ENCODE measurements around the gene MRTFB. TPM values are rescaled to one million over a fixed set of nuclear protein-coding genes. Genes with fewer than 3 reads are reported as not detected.

Gene MRTFB
- total RNA-seq, 1 experiment from 2014 or later = 30.0 TPM

DNA sequence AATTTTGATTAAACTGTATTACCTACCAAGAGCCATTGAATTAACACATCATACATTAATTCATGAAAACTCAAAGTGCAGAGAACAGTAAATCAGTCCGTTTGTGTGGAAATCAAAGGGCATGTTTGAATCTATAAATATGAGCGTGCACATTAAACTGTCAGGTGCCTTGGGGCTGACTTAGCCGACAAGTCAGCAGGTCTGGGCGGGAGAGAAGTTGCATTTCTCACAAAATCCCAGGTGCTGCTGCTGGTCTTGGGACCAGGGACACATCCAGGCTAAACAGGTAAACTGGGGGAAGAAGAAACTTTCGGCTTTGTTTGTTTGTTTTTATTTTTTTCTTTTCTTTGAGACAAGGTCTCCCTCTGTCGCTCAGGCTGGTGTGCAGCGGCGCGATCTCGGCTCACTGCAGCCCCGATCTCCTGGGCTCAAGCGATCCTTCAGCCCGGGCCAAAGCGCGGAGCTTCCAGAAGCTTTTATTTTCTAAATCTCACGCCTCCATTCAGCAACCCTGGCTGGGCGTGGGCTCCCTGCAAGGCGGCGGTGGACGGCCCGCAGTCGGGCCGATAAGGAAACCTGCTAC lies 213.9 kb downstream of the MRTFB start:
- ChIA-PET CTCF (interaction anchor here (0.5 to 2.5 kb wide), 12 partner anchors 10 to 368 kb away, joined by 3 to 12 read pairs (median 4); partner anchors contain the start of gene ERCC4), POLR2A (interaction anchor here (0.7 to 1.7 kb wide), 9 partner anchors 16 to 365 kb away, joined by 3 to 11 read pairs (median 5); partner anchors contain the start of gene ERCC4)
- Mint-ChIP-seq H3K4me3 (ENCODE audit: unreplicated experiment) (peak overlapping the region; percentile 82), H3K27me3 (ENCODE audit: insufficient read depth, unreplicated experiment) (no peaks in the 10 kb centered on the region), H3K27ac (ENCODE audit: low read depth, unreplicated experiment) (peak overlapping the region; percentile 23), H3K4me1 (ENCODE audit: insufficient read depth, unreplicated experiment) (peaks cover 5% of the 10 kb centered on the region), H3K36me3 (ENCODE audit: insufficient read depth, unreplicated experiment) (peaks cover 15% of the 10 kb centered on the region), H3K9me3 (ENCODE audit: unreplicated experiment) (peaks cover 8% of the 10 kb centered on the region)
- intact Hi-C loops (cut with micrococcal nuclease) = loop anchor here (1.0 to 5.0 kb wide), 3 partner anchors 36 to 362 kb away; no protein-coding TSS in a partner anchor
- BruUV-seq (replicated peaks) = no TSS peak
- peak; percentile 76 for DNase-seq (ENCODE audit: unreplicated experiment)
- TF ChIP-seq, protein P1, sequence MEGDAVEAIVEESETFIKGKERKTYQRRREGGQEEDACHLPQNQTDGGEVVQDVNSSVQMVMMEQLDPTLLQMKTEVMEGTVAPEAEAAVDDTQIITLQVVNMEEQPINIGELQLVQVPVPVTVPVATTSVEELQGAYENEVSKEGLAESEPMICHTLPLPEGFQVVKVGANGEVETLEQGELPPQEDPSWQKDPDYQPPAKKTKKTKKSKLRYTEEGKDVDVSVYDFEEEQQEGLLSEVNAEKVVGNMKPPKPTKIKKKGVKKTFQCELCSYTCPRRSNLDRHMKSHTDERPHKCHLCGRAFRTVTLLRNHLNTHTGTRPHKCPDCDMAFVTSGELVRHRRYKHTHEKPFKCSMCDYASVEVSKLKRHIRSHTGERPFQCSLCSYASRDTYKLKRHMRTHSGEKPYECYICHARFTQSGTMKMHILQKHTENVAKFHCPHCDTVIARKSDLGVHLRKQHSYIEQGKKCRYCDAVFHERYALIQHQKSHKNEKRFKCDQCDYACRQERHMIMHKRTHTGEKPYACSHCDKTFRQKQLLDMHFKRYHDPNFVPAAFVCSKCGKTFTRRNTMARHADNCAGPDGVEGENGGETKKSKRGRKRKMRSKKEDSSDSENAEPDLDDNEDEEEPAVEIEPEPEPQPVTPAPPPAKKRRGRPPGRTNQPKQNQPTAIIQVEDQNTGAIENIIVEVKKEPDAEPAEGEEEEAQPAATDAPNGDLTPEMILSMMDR (IDR thresholded peaks at IDR 0.05; ENCODE audit: unreplicated experiment) = peak; percentile 42

DNA sequence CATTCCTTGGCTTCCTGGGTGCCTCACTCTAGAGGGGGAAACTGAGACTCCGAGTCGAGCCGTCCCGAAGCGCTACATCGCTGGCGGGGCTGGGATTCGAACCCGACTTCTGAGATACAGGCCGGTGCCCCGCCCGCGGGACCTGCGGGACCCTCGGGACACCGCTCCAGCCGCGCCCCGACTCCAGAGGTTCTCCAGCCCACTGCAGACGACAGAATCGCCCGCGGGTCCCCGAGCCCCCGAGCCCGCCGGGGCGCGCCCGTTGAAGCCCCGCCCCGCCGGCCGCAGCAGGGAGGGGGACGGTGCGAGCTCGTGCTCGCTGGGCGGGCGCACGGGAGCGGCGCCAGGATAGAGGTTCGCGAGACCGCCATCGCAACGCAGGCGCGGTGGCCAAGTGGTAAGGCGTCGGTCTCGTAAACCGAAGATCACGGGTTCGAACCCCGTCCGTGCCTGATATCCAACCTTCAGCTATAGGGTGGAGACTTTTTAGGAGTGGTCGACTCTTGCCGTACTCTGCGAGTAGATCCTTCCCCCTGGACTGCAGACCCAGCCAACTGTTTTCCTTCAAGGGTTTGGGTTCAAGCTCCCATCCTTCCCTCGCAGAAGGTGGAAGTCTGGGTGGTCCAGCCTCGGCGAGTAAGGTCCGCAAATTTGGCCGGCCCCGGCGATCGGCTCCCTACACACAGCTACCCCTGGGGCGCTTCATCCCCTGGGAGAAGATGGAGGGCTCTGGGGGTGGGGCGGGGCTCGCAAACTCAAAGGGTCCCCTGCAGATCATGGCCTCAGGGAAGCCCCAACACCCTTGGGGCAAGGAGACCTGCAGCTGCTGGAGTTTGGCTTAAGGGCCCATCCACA lies 214.6 kb downstream of the MRTFB start:
- Mint-ChIP-seq H3K27me3 (ENCODE audit: insufficient read depth, unreplicated experiment) (no peaks in the 10 kb centered on the region), H3K9me3 (ENCODE audit: unreplicated experiment) (peaks cover 8% of the 10 kb centered on the region), H3K4me3 (ENCODE audit: unreplicated experiment) (peak overlapping the region; percentile 82), H3K4me1 (ENCODE audit: insufficient read depth, unreplicated experiment) (peaks cover 5% of the 10 kb centered on the region), H3K36me3 (ENCODE audit: insufficient read depth, unreplicated experiment) (peaks cover 15% of the 10 kb centered on the region), H3K27ac (ENCODE audit: low read depth, unreplicated experiment) (peak overlapping the region; percentile 23)
- intact Hi-C loops (cut with micrococcal nuclease) = loop anchor here (1.0 to 5.0 kb wide), 3 partner anchors 36 to 362 kb away; no protein-coding TSS in a partner anchor
- DNase-seq (ENCODE audit: unreplicated experiment) = peak; percentile 92
- TF ChIP-seq, protein P1 (IDR thresholded peaks at IDR 0.05; ENCODE audit: unreplicated experiment) = no peak
- TSS peak; percentile 100 for BruUV-seq (replicated peaks)
- ChIA-PET CTCF (interaction anchor here (0.5 to 2.5 kb wide), 14 partner anchors 9 to 368 kb away, joined by 3 to 12 read pairs (median 4); partner anchors contain the start of gene ERCC4), POLR2A (interaction anchor here (0.7 to 1.7 kb wide), 10 partner anchors 9 to 366 kb away, joined by 3 to 11 read pairs (median 6); partner anchors contain the start of gene ERCC4)

DNA sequence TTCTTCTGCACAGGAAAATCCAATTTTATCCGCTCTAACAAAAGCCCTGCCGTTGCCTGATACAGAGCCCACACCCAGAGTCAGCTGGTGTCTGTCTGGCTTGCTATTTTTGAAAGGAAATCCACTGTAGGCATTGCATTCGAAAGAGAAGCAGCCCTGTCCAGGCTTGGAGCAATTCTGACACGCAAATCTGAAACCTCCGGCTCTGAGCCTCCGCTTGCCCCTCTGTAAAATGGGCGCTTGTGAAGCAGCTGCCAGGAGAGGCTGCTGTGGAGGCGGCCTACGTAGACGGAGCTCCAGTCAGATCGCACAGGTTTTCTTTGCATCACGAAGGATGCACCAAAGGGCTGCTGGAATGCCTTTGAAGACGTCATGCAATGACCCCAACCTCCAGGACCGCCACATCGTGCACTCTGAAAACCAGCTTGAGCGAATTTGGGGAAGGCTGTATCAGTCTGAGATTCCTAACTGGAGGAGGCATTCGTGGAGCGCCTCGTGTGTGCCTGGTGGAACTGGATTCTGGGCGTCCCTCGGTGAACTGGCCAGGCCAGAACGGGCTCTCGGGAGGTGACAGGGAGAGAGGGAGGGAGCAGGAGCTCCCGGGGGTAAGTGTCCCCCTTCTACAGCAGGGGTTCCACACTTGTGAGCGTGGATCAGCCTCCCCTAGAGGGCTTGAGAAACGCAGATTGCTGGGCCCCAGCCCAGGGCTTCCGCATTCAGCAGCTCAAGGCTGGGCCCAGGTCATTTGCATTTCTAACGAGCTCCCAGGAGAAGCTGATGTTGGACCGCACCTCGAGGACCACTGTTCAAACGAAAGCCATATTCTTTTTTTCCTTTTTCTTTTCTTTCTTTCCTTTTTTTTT lies 215.5 kb downstream of the MRTFB start:
- H3K4me3 Mint-ChIP-seq (ENCODE audit: unreplicated experiment) = peak overlapping the region; percentile 82
- intact Hi-C loops (cut with micrococcal nuclease) = loop anchor here (5.0 kb wide), 1 partner anchor 241 kb away; no protein-coding TSS in a partner anchor
- ChIA-PET POLR2A (interaction anchor here (1.5 to 1.7 kb wide), 4 partner anchors 8 to 367 kb away, joined by 4 to 7 read pairs (median 6); partner anchors contain the start of gene ERCC4), CTCF (interaction anchor here (0.6 to 2.5 kb wide), 9 partner anchors 38 to 375 kb away, joined by 3 to 12 read pairs (median 3); partner anchors contain the start of gene ERCC4)
- H3K27ac Mint-ChIP-seq (ENCODE audit: low read depth, unreplicated experiment) = no peak overlapping the region
- peaks cover 15% of the 10 kb centered on the region for H3K36me3 Mint-ChIP-seq (ENCODE audit: insufficient read depth, unreplicated experiment)
- H3K27me3 Mint-ChIP-seq (ENCODE audit: insufficient read depth, unreplicated experiment) = no peaks in the 10 kb centered on the region
- DNase-seq (ENCODE audit: unreplicated experiment) = no peak
- no TSS peak for BruUV-seq (replicated peaks)
- H3K9me3 Mint-ChIP-seq (ENCODE audit: unreplicated experiment) = peaks cover 8% of the 10 kb centered on the region
- H3K4me1 Mint-ChIP-seq (ENCODE audit: insufficient read depth, unreplicated experiment) = peaks cover 5% of the 10 kb centered on the region
- TF ChIP-seq, protein P1 (IDR thresholded peaks at IDR 0.05; ENCODE audit: unreplicated experiment) = no peak

Measured in MCF 10A (cell line).